NCI-H82 treated with DMSO at 0.1 percent for 48 hours (cell line): ENCODE measurements around the gene RBM47.

Source experiments
- DNase-seq: peaks from one replicate; lab custom pipeline; 2025; ENCODE audit not compliant: unreplicated experiment; lab: John Stamatoyannopoulos, UW

The RBM47 gene

GRCh38 chr4:40626183-40626990 is 3.3 kb downstream of the RBM47 start:
- DNase-seq: no peak

DNA sequence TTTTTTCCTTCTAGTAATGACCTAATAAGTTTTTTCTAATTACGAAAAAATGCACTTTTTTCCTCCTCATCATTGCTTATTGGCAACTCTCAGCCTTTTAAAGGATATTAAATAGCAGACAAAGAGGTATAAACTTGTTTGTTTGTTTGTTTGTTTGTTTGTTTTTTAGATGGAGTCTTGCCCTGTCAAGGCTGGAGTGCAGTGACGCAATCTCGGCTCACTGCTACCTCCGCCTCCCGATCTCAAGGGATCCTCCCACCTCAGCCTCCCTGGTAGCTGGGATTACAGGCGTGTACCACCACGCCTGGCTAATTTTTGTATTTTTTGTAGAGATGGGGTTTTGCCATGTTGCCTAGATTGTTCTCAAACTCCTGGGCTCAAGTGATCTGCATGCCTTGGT is 6.0 kb downstream of the RBM47 start:
- no peak for DNase-seq

- no peak for DNase-seq
Observed at GRCh38 chr4:40622913-40623312, 6.8 kb downstream of the RBM47 start.

DNA sequence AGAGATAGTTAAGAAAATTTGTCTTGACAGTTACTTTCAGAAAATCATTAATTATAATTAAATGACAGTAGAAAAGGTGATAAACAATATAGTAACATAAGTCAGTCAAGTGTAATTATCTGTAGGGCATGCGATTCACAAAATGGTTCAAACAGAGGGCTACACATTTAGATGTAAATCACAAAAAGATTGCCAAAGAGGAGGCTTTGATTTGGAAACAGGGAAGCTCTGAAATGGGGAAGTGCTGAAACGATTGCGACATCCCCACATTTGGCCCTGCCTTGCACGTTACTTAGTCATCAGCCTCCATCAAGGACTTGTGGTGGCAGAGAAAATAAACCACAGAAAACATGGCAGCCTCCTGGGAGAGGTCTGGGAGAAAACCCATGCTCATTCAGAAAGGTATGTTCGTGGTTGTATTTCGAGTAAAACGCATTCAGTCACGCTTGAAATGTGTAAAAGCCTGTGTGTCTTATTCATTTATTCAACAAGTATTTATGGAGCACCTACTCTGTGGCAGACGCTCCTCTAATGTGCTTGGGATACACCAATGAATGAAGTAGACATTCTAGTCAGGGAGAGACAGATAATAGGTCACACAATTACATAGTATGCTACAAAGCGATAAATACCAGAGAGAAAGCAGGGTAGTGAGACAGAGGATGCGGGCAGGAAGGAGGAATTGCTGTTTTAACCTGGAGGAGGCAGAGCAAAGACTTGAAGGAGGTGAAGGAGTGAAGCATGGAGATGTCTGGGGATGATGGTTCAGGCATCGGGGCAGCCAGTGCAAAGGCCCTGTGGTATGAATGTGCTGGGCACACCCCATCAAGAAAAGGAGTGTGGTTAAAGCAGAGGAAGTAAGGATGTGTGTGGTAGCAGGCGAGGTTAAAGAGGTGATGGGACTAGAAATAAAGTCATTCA is 7.8 kb downstream of the RBM47 start:
- DNase-seq: no peak

DNA sequence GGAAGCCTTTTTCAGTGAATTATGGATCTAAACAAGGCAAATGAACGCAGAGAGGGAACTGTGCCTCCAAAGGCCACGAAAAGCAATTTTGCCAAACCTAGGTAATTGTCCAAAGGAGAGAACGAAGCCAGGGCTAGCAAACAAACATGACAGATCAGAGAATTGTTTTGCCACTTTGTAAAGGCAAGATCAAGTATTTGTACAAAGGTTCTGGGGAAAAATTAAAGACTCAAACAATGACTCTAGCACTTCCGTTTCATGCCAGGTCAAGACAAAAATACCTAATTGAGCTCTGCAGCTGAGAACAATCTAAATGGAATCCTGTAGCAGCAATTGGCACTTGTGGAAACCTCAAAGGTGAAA is 8.5 kb downstream of the RBM47 start:
- no peak for DNase-seq

- DNase-seq: no peak
Observed at GRCh38 chr4:40619600-40619999, 10.1 kb downstream of the RBM47 start.

DNA sequence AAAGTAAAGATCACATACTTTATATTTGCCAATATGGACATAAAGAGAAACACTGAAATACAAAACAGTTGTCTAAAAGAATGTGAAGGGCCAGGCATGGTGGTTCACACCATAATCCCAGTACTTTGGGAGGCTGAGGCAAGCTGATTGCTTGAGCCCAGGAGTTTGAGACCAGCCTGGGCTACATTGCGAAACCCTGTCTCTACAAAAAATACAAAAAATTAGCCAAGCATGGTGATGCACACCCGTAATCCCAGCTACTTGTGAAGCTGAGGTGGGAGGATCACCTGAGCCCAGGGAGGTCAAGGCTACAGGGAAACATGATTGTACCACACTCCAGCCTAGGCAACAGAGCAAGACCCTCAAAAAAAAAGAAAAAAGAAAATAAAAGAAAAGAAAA is 11.8 kb downstream of the RBM47 start:
- DNase-seq: no peak

GRCh38 chr4:40614031-40614430 is 15.6 kb downstream of the RBM47 start:
- DNase-seq: no peak

DNA sequence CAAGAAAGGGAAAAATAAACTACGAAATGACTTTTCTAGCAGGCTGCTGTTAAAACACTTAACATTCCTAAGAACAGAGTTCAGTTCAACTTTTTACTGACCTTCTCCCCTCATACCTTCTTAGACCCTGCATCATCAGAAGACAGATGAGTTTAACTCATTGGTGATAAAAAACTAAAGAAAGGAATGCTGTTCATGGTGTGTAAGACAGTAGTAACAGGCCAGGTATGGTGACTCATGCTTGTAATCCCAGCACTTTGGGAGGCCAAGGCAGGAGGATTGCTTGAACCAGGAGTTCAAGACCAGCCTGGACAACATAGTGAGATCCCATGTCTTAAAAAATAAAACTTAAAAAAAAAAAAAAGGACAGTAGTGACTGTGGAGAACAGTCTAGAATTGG is 16.2 kb downstream of the RBM47 start:
- no peak for DNase-seq

DNA sequence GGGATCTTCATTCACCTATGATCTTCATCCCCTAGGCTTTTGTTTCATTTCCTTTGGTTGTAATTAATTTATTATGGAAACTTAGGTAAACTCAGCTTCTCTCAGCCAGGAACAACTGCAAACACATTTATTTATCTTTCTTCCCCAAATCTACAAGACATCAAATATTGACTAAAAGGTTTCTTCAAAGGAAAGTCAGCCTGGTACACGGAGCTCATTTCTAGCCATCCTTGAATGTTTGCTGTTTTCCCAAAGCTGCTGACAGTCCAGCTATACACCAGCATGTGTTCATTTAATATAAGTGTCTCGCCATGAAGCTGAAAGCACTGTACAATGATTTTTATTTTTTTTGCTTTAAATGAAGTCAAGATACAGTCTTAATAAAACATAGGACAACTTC is 16.8 kb downstream of the RBM47 start:
- no peak for DNase-seq

DNA sequence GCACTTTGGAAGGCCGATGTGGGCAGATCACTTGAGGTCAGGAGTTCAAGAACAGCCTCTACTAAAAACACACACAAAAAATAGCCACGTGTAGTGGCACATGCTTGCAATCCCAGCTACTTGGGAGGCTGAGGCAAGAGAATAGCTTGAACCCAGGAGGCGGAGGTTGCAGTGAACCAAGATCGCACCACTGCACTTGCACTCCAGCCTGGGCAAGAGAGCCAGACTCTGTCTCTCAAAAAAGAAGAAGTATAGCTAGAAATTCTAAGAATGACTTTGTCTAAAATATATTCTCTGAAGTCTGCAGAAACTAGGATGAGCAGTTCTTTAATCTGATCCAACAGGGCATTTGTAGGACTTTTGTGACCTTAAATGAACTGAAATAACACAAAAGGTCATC is 17.4 kb downstream of the RBM47 start:
- DNase-seq: no peak

- no peak for DNase-seq
Observed at GRCh38 chr4:40608628-40609027, 21.0 kb downstream of the RBM47 start.

GRCh38 chr4:40607221-40607620 is 22.4 kb downstream of the RBM47 start:
- DNase-seq: no peak

- no peak for DNase-seq
Observed at GRCh38 chr4:40606239-40606767, 23.4 kb downstream of the RBM47 start.

DNA sequence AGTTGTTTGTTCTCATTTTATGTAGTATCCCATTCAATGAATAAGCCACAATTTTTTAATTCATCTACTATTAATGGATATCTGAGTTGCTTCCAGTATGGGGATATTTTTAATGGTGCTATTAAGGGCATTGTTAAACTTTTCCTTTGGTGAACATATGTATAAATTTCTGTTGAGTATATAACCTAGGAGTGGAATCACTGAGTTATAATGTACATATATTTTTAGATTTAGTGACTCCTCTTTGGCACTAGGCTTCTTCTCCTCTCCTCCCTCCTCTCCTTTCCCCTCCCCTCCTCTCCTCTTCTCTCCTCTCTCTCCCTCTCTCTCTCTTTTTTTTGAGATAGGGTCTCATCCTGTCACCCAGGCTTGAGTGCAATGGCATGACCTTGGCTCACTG is 26.4 kb downstream of the RBM47 start:
- no peak for DNase-seq

DNA sequence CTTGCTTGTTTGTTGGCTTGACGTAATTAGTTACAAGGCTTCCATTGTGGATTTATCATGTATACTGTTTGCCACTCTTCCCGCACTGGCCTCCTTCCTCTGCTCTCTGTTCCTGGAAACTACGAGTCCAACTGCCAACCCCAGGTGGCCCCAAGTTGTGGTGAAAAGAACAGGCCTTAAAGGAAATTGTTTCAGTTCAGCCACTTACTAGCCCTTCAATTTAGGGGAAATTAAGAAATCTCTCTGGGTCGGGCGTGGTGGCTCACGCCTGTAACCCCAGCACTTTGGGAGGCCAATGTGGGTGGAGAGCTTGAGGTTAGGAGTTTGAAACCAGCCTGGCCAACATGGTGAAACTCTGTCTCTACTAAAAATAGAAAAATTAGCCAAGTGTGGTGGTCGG is 28.0 kb downstream of the RBM47 start:
- DNase-seq: no peak

- no peak for DNase-seq
Observed at GRCh38 chr4:40600850-40601249, 28.8 kb downstream of the RBM47 start.

DNA sequence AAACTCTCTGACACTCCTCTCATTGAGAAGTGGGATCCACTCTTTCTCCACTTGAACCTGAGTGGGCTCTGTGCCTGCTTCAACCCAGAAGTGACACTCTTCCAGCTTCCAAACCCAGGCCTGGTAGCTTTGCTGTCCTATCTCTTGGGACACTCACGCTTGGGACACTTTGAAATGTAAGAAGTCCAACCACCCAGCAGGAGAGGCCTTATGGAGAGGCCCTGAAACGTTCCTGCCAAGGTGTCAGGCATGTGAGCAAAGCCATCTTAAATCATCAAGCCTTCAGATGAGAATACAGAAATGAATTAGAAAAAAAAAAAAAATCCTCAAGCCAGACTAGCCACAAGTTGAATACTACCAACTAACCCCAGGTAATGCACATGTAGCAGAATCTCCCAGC is 30.2 kb downstream of the RBM47 start:
- DNase-seq: no peak

- DNase-seq: peak; percentile 61
Observed at GRCh38 chr4:40596522-40596921, 33.1 kb downstream of the RBM47 start.

- no peak for DNase-seq
Observed at GRCh38 chr4:40595981-40596380, 33.7 kb downstream of the RBM47 start.

GRCh38 chr4:40594261-40595178 is 35.1 kb downstream of the RBM47 start:
- DNase-seq: no peak
